HuH-7 (cell line): Measurements from ENCODE around the gene OR6N2.

Source experiments
- DNase-seq: peaks from one replicate; pipeline ENCODE4 v3.0.0; 2011; ENCODE audit warnings: low spot score

OR6N2 gene

GRCh38 chr1:158781104-158781503 is at the start of gene OR6N2:
Gene OR6N2, minus strand, starts transcription at chr1:158781204. Its CDS starts 3,569 bp downstream, at chr1:158777635.
- no peak for DNase-seq

- no peak for DNase-seq
Measured at GRCh38 chr1:158830074-158830677, 49.2 kb upstream of the OR6N2 start.

GRCh38 chr1:158821723-158822122 is 40.7 kb upstream of the OR6N2 start:
- DNase-seq = no peak

- DNase-seq = no peak
Measured at GRCh38 chr1:158819461-158820443, 38.7 kb upstream of the OR6N2 start.

- no peak for DNase-seq
Measured at GRCh38 chr1:158818975-158819431, 38.0 kb upstream of the OR6N2 start.

GRCh38 chr1:158818560-158818959 is 37.6 kb upstream of the OR6N2 start:
- DNase-seq = no peak

- DNase-seq = no peak
Measured at GRCh38 chr1:158814970-158815369, 34.0 kb upstream of the OR6N2 start.

GRCh38 chr1:158813164-158813563 is 32.2 kb upstream of the OR6N2 start:
- DNase-seq = no peak

- DNase-seq = no peak
Measured at GRCh38 chr1:158812336-158812735, 31.3 kb upstream of the OR6N2 start.

GRCh38 chr1:158810311-158810710 is 29.3 kb upstream of the OR6N2 start:
- no peak for DNase-seq

- no peak for DNase-seq
Measured at GRCh38 chr1:158809862-158810261, 28.9 kb upstream of the OR6N2 start.

- no peak for DNase-seq
Measured at GRCh38 chr1:158809256-158809655, 28.3 kb upstream of the OR6N2 start.

- no peak for DNase-seq
Measured at GRCh38 chr1:158806916-158807536, 26.0 kb upstream of the OR6N2 start.

- no peak for DNase-seq
Measured at GRCh38 chr1:158803678-158804077, 22.7 kb upstream of the OR6N2 start.

- no peak for DNase-seq
Measured at GRCh38 chr1:158801396-158801795, 20.4 kb upstream of the OR6N2 start.

- no peak for DNase-seq
Measured at GRCh38 chr1:158800526-158800925, 19.5 kb upstream of the OR6N2 start.

- DNase-seq = no peak
Measured at GRCh38 chr1:158799689-158800088, 18.7 kb upstream of the OR6N2 start.

- no peak for DNase-seq
Measured at GRCh38 chr1:158798531-158798930, 17.5 kb upstream of the OR6N2 start.

- no peak for DNase-seq
Measured at GRCh38 chr1:158794247-158794646, 13.2 kb upstream of the OR6N2 start.

- no peak for DNase-seq
Measured at GRCh38 chr1:158793604-158794003, 12.6 kb upstream of the OR6N2 start.

GRCh38 chr1:158771950-158772866 is 8.8 kb downstream of the OR6N2 start, which contains the start of gene OR6N1:
Gene OR6N1, minus strand, starts transcription at chr1:158772195. Its CDS starts 5,513 bp downstream, at chr1:158766682.
- DNase-seq = no peak

GRCh38 chr1:158754420-158754819 is 26.6 kb downstream of the OR6N2 start, which contains the start of gene OR6K6:
Gene OR6K6, plus strand, starts transcription at chr1:158754720. Its CDS starts 168 bp downstream, at chr1:158754888.
- DNase-seq = no peak
